WTC11 (cell line): ENCODE data around the gene BICC1.

ENCODE experiments used
- CREB1 ChIP-seq: sonication (generic); formaldehyde crosslinking; IDR thresholded peaks from 2 replicates; pipeline ENCODE4 v1.8.0; 2023; ENCODE audit warnings: mild to moderate bottlenecking, missing genetic modification reagents
- CREM ChIP-seq: sonication (generic); formaldehyde crosslinking; IDR thresholded peaks from 2 replicates; pipeline ENCODE4 v1.8.1; 2022; ENCODE audit warnings: mild to moderate bottlenecking, missing genetic modification reagents, moderate library complexity
- GABPB1 ChIP-seq: sonication (generic); formaldehyde crosslinking; IDR thresholded peaks from 2 replicates; pipeline ENCODE4 v1.8.1; 2023; ENCODE audit warnings: mild to moderate bottlenecking, missing genetic modification reagents
- SP1 ChIP-seq: sonication (generic); formaldehyde crosslinking; conservative IDR thresholded peaks from 2 replicates; pipeline ENCODE4 v1.8.1; 2022; ENCODE audit warnings: missing genetic modification reagents
- ZNF121 ChIP-seq: sonication (generic); formaldehyde crosslinking; IDR thresholded peaks from 2 replicates; pipeline ENCODE4 v1.8.0; 2023; ENCODE audit warnings: missing genetic modification reagents
- ZNF263 ChIP-seq: sonication (generic); formaldehyde crosslinking; IDR thresholded peaks from 2 replicates; pipeline ENCODE4 v1.8.1; 2022; ENCODE audit warnings: low read depth, mild to moderate bottlenecking, moderate library complexity, missing genetic modification reagents
- TF ChIP-seq, protein P1 (sequence below): fragments of 200-600 bp; IDR thresholded peaks from 2 replicates; pipeline ENCODE4 v1.8.0; 2022; ENCODE audit warnings: antibody characterized with exemption
- TF ChIP-seq, protein P2 (sequence below): sonication (generic); formaldehyde crosslinking; IDR thresholded peaks from 2 replicates; pipeline ENCODE4 v1.8.0; 2022; ENCODE audit warnings: mild to moderate bottlenecking, missing genetic modification reagents
- TF ChIP-seq, protein P3 (sequence below): fragments of 250-450 bp; sonication (Bioruptor Pico); conservative IDR thresholded peaks from 2 replicates; pipeline ENCODE4 v1.9.0; 2021; ENCODE audit warnings: mild to moderate bottlenecking

DNA sequence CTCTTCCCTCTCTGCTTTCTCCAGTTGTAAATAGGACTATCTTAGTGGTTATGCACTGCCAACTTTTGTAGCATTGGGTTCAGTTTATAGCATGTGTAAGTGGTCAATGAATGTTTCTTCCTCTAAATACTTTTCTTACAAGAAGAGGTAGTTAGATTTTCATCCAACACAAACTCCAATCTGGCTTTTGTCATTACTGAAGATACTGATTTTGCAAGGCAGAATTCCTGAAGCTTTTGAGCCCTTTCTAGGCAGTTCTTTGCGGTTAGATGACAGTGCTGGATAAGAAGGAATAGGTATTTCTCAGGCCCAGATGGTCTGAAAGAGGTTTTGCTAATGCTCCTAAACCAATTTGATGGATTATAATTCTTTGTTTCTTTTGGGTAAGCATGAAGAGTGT is 60.5 kb downstream of the BICC1 start:
- TF ChIP-seq, protein P1, sequence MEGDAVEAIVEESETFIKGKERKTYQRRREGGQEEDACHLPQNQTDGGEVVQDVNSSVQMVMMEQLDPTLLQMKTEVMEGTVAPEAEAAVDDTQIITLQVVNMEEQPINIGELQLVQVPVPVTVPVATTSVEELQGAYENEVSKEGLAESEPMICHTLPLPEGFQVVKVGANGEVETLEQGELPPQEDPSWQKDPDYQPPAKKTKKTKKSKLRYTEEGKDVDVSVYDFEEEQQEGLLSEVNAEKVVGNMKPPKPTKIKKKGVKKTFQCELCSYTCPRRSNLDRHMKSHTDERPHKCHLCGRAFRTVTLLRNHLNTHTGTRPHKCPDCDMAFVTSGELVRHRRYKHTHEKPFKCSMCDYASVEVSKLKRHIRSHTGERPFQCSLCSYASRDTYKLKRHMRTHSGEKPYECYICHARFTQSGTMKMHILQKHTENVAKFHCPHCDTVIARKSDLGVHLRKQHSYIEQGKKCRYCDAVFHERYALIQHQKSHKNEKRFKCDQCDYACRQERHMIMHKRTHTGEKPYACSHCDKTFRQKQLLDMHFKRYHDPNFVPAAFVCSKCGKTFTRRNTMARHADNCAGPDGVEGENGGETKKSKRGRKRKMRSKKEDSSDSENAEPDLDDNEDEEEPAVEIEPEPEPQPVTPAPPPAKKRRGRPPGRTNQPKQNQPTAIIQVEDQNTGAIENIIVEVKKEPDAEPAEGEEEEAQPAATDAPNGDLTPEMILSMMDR = no peak
- no peak for TF ChIP-seq ZNF121
- TF ChIP-seq, protein P2, sequence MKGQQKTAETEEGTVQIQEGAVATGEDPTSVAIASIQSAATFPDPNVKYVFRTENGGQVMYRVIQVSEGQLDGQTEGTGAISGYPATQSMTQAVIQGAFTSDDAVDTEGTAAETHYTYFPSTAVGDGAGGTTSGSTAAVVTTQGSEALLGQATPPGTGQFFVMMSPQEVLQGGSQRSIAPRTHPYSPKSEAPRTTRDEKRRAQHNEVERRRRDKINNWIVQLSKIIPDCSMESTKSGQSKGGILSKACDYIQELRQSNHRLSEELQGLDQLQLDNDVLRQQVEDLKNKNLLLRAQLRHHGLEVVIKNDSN (CRISPR knock-in tag) = no peak
- TF ChIP-seq GABPB1 (CRISPR knock-in tag) = no peak
- no peak for TF ChIP-seq ZNF263
- TF ChIP-seq CREB1 = no peak
- TF ChIP-seq, protein P3, sequence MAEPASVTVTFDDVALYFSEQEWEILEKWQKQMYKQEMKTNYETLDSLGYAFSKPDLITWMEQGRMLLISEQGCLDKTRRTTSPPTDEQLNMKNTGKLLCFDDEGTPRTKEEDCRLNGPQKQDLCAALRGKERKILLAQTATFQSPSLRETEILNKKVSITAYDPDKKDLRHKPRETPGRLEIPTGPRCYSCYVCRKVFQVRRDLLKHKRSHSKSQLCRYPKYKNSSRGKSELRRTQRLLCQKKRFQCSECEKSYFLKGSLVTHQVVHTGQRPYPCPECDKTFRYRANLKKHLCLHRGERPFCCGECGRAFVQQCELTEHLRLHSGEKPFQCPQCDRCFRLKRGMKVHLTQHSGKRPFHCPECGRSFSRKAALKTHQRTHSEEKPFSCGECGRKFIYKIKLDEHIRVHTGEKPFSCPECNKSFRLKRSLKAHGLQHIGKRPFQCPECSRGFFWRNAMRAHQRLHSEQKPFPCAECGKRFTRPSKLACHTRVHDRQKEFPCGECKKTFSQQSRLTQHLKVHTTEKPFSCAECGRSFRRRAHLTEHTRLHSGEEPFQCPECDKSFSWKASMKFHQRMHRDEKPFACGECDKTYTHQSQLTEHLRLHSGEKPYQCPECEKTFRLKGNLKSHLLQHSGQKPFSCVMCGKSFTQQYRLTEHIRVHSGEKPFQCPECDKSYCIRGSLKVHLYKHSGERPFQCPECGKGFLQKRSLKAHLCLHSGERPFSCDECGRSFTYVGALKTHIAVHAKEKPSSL = no peak
- TF ChIP-seq CREM (CRISPR knock-in tag) = no peak
- TF ChIP-seq SP1 (CRISPR knock-in tag) = no peak
